ENCODE data around the gene LRP1B. TPM values are rescaled to one million over a fixed set of nuclear protein-coding genes. Genes with fewer than 3 reads are reported as not detected.

The LRP1B gene
- polyA plus RNA-seq, 1 of the 3 experiments (the other 2 are of a cell fraction), result 0.28 TPM

GRCh38 chr2:142010477-142011270 lies 120.1 kb downstream of the LRP1B start:
- ChIA-PET POLR2A (no interaction called here), CTCF (no interaction called here)
- no peak overlapping the region for H3K9ac ChIP-seq
- no peaks in the 10 kb centered on the region for H3K79me2 ChIP-seq (ENCODE audit: insufficient read depth)
- no peak overlapping the region for H2AFZ ChIP-seq (ENCODE audit: low read depth)
- H3K4me2 ChIP-seq, result no peak overlapping the region
- no peaks in the 10 kb centered on the region for H3K9me3 ChIP-seq
- H3K4me1 ChIP-seq (ENCODE audit: control insufficient read depth in 1 of 2, insufficient read depth in 2 of 2, low read depth in 1 of 2, low read length in 1 of 2), result peaks cover 0 to 2% of the 10 kb centered on the region in 2 experiments; a peak in 1 of 4 replicates
- H3K27me3 ChIP-seq (ENCODE audit: insufficient read depth), result no peaks in the 10 kb centered on the region
- H4K20me1 ChIP-seq (ENCODE audit: insufficient read depth), result no peaks in the 10 kb centered on the region
- H3K36me3 ChIP-seq (replicated peaks in 1 of 2; ENCODE audit: control insufficient read depth in 1 of 2, insufficient read depth in 2 of 2, low read length in 1 of 2), result no peaks in the 10 kb centered on the region
- no peak overlapping the region for H3K4me3 ChIP-seq (ENCODE audit: low read depth in 2 of 2, low read length in 1 of 2)
- peaks cover 2% of the 10 kb centered on the region for H3F3A ChIP-seq (replicated peaks; ENCODE audit: insufficient read depth)
- no peak for DNase-seq
- 73% methylated on average over 11 of the region's 11 CpGs for WGBS (ENCODE audit: low lambda C conversion rate)
- no peak overlapping the region for H3K27ac ChIP-seq (ENCODE audit: low read depth in 2 of 2, low read length in 1 of 2)
- no peaks in the 10 kb centered on the region for H3K9me2 ChIP-seq
- TF ChIP-seq RFX5 (IDR thresholded peaks at IDR 0.05; ENCODE audit: low read length) (no peak), NRF1 (IDR thresholded peaks at IDR 0.05; ENCODE audit: low read depth, low read length) (no peak), YY1 (IDR thresholded peaks at IDR 0.05; ENCODE audit: low read depth) (no peak), FOSL2 (IDR thresholded peaks at IDR 0.05; ENCODE audit: borderline replicate concordance, low read depth) (no peak), GABPA (IDR thresholded peaks at IDR 0.05; ENCODE audit: low read depth) (no peak), ELF1 (IDR thresholded peaks at IDR 0.05) (no peak), FOXJ3 (CRISPR knock-in tag; IDR thresholded peaks at IDR 0.05) (no peak), USF2 (IDR thresholded peaks at IDR 0.05; ENCODE audit: borderline replicate concordance, low read depth, low read length) (no peak), MAX (IDR thresholded peaks at IDR 0.05; ENCODE audit: low read depth) (no peak), REST (IDR thresholded peaks at IDR 0.05; ENCODE audit: low read depth, low read length) (no peak), IRF3 (IDR thresholded peaks at IDR 0.05; ENCODE audit: low read depth, low read length) (no peak), JUND (IDR thresholded peaks at IDR 0.05) (no peak), PBX3 (IDR thresholded peaks at IDR 0.05) (no peak)
